ENCODE data around the gene SCGN. TPM values are rescaled to one million over a fixed set of nuclear protein-coding genes. Genes with fewer than 3 reads are reported as not detected.

The SCGN gene
- total and polyA plus RNA-seq, 2 of the 4 experiments (the other 2 are of a cell fraction) = not detected

GRCh38 chr6:25614052-25614451 lies 38.0 kb upstream of the SCGN start:
- Histone ChIP-seq H3K27me3 (ENCODE audit: control insufficient read depth, insufficient read depth, low read length) (no peaks in the 10 kb centered on the region), H4K20me1 (ENCODE audit: insufficient read depth, low read length) (no peaks in the 10 kb centered on the region), H4K8ac (ENCODE audit: low read depth in 2 of 2, low read length in 2 of 2) (no peak overlapping the region), H3K4me1 (ENCODE audit: control insufficient read depth, insufficient read depth, low read length) (no peaks in the 10 kb centered on the region), H4K91ac (ENCODE audit: insufficient read depth, low read depth, low read length) (no peak overlapping the region), H3K4me3 (ENCODE audit: insufficient read depth, low read depth, low read length) (no peak overlapping the region), H2AK5ac (ENCODE audit: low read depth, low read length) (no peak overlapping the region), H3K9me3 (ENCODE audit: control insufficient read depth, insufficient read depth, low read length) (no peaks in the 10 kb centered on the region), H3K56ac (ENCODE audit: extremely low read depth, insufficient read depth, low read length) (no peak overlapping the region), H2AFZ (replicated peaks; ENCODE audit: low read length, poor library complexity) (no peak overlapping the region), H3K79me1 (ENCODE audit: low read depth in 1 of 2, low read length in 2 of 2) (no peaks in the 10 kb centered on the region), H3K4me2 (ENCODE audit: low read depth, low read length) (no peak overlapping the region), H3K23ac (ENCODE audit: low read depth, low read length) (no peak overlapping the region), H2AK9ac (replicated peaks; ENCODE audit: low read depth, low read length, poor library complexity) (no peak overlapping the region), H3K14ac (replicated peaks; ENCODE audit: low read depth, low read length) (no peak overlapping the region), H2BK15ac (ENCODE audit: low read depth, low read length) (no peak overlapping the region), H3K18ac (ENCODE audit: low read depth, low read length) (no peak overlapping the region), H3K4ac (ENCODE audit: low read depth, low read length) (no peak overlapping the region), H4K5ac (ENCODE audit: low read depth, low read length) (no peak overlapping the region), H3K9me1 (ENCODE audit: insufficient read depth, low read length) (no peaks in the 10 kb centered on the region), H2BK5ac (ENCODE audit: low read depth, low read length, poor library complexity, severe bottlenecking) (no peak overlapping the region), H3K27ac (ENCODE audit: insufficient read depth, low read length) (no peak overlapping the region), H2BK120ac (ENCODE audit: low read depth, low read length) (no peak overlapping the region), H3K36me3 (ENCODE audit: control insufficient read depth, insufficient read depth, low read length) (no peaks in the 10 kb centered on the region), H2BK20ac (ENCODE audit: low read depth, low read length) (no peak overlapping the region), H3K9ac (ENCODE audit: low read depth, low read length) (no peak overlapping the region)
- dilution Hi-C loops (cut with HindIII; ENCODE audit: low sequenced_read_pairs, unreplicated experiment) = no loop called here
- DNase-seq (no peak), ATAC-seq (ENCODE audit: low read depth) (no peak)
- no CpG with 5 or more reads among the region's 4 CpGs for WGBS, 2 experiments (ENCODE audit: extremely low coverage in 2 of 2, insufficient read length in 1 of 2)
- TF ChIP-seq SMC3 (IDR thresholded peaks at IDR 0.05; ENCODE audit: low read depth, low read length) = no peak
- in situ Hi-C loops (cut with MboI; ENCODE audit: low sequenced_read_pairs) = loop anchor here (25.0 kb wide), 1 partner anchor 1027 kb away; no protein-coding TSS in a partner anchor
- intact Hi-C loops (cut with micrococcal nuclease) = no loop called here
- ChIA-PET POLR2A (ENCODE audit: unreplicated experiment) (no interaction called here), CTCF (no interaction called here)
- no TSS peak for BruUV-seq (replicated peaks)
